PC-9 (cell line): ENCODE measurements around the gene CYP4F2. TPM values are rescaled to one million over a fixed set of nuclear protein-coding genes. Genes with fewer than 3 reads are reported as not detected.
"Not testable (repeated sequence)": the region's sequence is repeated elsewhere in the genome, so short reads cannot be mapped to it uniquely, and the experiment has no call there.

Source experiments
- BruUV-seq: library from RNA; stranded (reverse); fragments of 400-500 nt; replicated peaks from 2 replicates; lab custom pipeline; 2021; lab: Mats Ljungman, UMichigan
- CTCF ChIA-PET: fragments of 300-600 bp; sonication (Branson Sonifier 250); formaldehyde crosslinking; loops from one replicate; lab custom pipeline; 2022; ENCODE audit warnings: antibody characterized with exemption; lab: Charles Lee
- POLR2A ChIA-PET: fragments of 300-600 bp; sonication (Branson Sonifier 250); formaldehyde crosslinking; loops from one replicate; lab custom pipeline; 2022; ENCODE audit warnings: antibody characterized with exemption; ENCODE audit not compliant: unreplicated experiment; lab: Charles Lee
- DNase-seq, 2 experiments: peaks; one replicate each; pipeline versions ENCODE4 v3.0.0 to v3.0.0-alpha.2; 2015 to 2022; ENCODE audit warnings: mixed read lengths in 1 of 2
- H2AFZ ChIP-seq: fragments of 200-600 bp; sonication (generic); 2 replicates; pipeline ENCODE4 v1.8.1; 2017; ENCODE audit warnings: antibody characterized with exemption
- H3F3A ChIP-seq: fragments of 200-600 bp; sonication (generic); 2 replicates; pipeline ENCODE4 v1.8.1; 2017; ENCODE audit warnings: antibody characterized with exemption, mild to moderate bottlenecking, low read depth; ENCODE audit not compliant: insufficient read depth
- H3K27ac ChIP-seq: fragments of 200-600 bp; sonication (generic); 2 replicates; pipeline ENCODE4 v1.6.1; 2016; ENCODE audit warnings: mixed run types
- H3K27me3 ChIP-seq: fragments of 200-600 bp; sonication (generic); 2 replicates; pipeline ENCODE4 v1.6.1; 2016; ENCODE audit warnings: low read depth, mixed run types; ENCODE audit not compliant: insufficient read depth
- H3K36me3 ChIP-seq: fragments of 200-600 bp; sonication (generic); 2 replicates; pipeline ENCODE4 v1.6.1; 2016; ENCODE audit warnings: low read depth, mixed run types
- H3K4me1 ChIP-seq: fragments of 200-600 bp; sonication (generic); replicated peaks from 2 replicates; pipeline ENCODE4 v1.6.1; 2016; ENCODE audit warnings: mixed run types; ENCODE audit not compliant: insufficient read depth
- H3K4me2 ChIP-seq: fragments of 200-600 bp; sonication (generic); 2 replicates; pipeline ENCODE4 v1.6.1; 2017; ENCODE audit warnings: mixed run types
- H3K4me3 ChIP-seq: fragments of 200-600 bp; sonication (generic); 2 replicates; pipeline ENCODE4 v1.6.1; 2016; ENCODE audit warnings: mixed run types
- H3K79me2 ChIP-seq: fragments of 200-600 bp; sonication (generic); 2 replicates; pipeline ENCODE4 v1.6.1; 2017; ENCODE audit warnings: low read depth, mixed run types
- H3K9me2 ChIP-seq: fragments of 200-600 bp; sonication (generic); 2 replicates; pipeline ENCODE4 v1.8.1; 2017; ENCODE audit warnings: mild to moderate bottlenecking; ENCODE audit not compliant: insufficient read depth
- H3K9me3 ChIP-seq: fragments of 200-600 bp; sonication (generic); 2 replicates; pipeline ENCODE4 v1.8.1; 2016; ENCODE audit warnings: low read depth; ENCODE audit not compliant: insufficient read depth
- H4K20me1 ChIP-seq: fragments of 200-600 bp; sonication (generic); 2 replicates; pipeline ENCODE4 v1.8.1; 2017; ENCODE audit not compliant: insufficient read depth
- EZH2 ChIP-seq: fragments of 200-600 bp; sonication (generic); IDR thresholded peaks from 2 replicates; pipeline ENCODE4 v1.8.0; 2017; ENCODE audit warnings: antibody characterized with exemption, low read depth
- intact Hi-C: fragments of 100-400 bp; cut with micrococcal nuclease; formaldehyde crosslinking; loops from one replicate; pipeline ENCODE4 v1.10.0; 2022; ENCODE audit not compliant: unreplicated experiment
- total RNA-seq: library from RNA; stranded (reverse); gene quantifications from 2 replicates; pipeline ENCODE4 v1.2.3, GENCODE V29; 2021
- TF ChIP-seq, protein P1 (sequence below): fragments of 200-600 bp; sonication (generic); conservative IDR thresholded peaks from 2 replicates; pipeline ENCODE4 v1.6.1; 2017; ENCODE audit warnings: mixed run types, antibody characterized with exemption, mild to moderate bottlenecking, moderate library complexity

CYP4F2 gene
- total RNA-seq, 1 experiment from 2014 or later: 0.31 TPM

DNA sequence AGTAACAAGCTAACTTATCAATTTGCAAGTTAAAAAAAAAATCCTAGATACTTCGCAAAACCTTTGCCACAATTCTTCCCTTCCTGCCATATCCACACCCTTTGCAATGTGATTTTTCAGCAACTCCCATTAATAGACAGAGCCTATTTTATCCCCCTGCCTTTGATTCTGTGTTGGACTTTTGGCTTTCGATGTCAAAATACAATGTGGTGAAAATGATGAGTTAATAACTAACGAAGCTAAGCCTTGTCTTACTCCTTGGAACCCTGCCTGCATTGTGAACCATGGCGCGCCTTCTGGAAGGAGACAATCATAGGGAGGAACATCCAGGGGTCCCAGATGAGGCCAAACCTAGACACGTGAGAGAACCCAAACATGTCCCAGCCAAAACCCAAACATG lies 6.4 kb downstream of the CYP4F2 start:
- POLR2A ChIA-PET: interaction anchor here (0.6 kb wide), 1 partner anchor 118 kb away, joined by 9 read pairs; no protein-coding TSS in a partner anchor

DNA sequence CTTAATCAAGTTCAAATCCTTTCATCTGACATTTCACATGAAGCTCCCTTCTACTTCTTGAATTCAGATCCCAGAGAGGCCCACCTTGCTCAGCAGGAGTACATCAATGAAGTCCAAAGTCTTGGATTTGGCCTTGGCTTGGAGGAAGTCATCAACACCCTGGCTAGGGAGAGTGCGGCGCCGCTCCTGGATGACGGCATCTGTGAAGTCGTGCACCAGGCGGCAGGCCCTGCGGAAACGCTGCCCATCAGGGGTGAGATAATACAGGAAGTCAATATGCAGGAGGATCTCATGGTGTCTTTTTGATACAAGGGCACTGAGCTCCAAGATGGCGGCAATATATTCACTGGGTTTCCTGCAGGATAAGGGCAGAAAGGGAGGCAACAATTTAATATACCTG lies 8.5 kb downstream of the CYP4F2 start:
- H3K27ac ChIP-seq, H3K9me2 ChIP-seq, H3K36me3 ChIP-seq, H4K20me1 ChIP-seq, H3K9me3 ChIP-seq, H2AFZ ChIP-seq, H3F3A ChIP-seq, CTCF ChIA-PET, BruUV-seq, H3K79me2 ChIP-seq, H3K4me2 ChIP-seq, DNase-seq, H3K4me1 ChIP-seq, H3K4me3 ChIP-seq, intact Hi-C loops: not testable (repeated sequence)
- POLR2A ChIA-PET: interaction anchor here (0.6 kb wide), 1 partner anchor 76 kb away, joined by 3 read pairs; no protein-coding TSS in a partner anchor
- peaks cover 24% of the 10 kb centered on the region; the same call in 1 of the 2 replicates for H3K27me3 ChIP-seq

More for the DNA sequence above, 6.4 kb downstream of the CYP4F2 start:
- CTCF ChIA-PET: no interaction called here
- Histone ChIP-seq H3K9me3 (no peaks in the 10 kb centered on the region), H4K20me1 (0 out of 2 replicates have a peak, but pooled peaks cover 3% of the 10 kb centered on the region), H3K36me3 (no peaks in the 10 kb centered on the region), H3F3A (no peaks in the 10 kb centered on the region), H3K9me2 (no peaks in the 10 kb centered on the region), H3K4me1 (no peaks in the 10 kb centered on the region), H3K79me2 (no peaks in the 10 kb centered on the region), H3K4me2 (no peak overlapping the region), H2AFZ (no peak overlapping the region), H3K4me3 (no peak overlapping the region), H3K27me3 (peaks cover 9% of the 10 kb centered on the region; the same call in 1 of the 2 replicates), H3K27ac (no peak overlapping the region)
- TF ChIP-seq, protein P1, sequence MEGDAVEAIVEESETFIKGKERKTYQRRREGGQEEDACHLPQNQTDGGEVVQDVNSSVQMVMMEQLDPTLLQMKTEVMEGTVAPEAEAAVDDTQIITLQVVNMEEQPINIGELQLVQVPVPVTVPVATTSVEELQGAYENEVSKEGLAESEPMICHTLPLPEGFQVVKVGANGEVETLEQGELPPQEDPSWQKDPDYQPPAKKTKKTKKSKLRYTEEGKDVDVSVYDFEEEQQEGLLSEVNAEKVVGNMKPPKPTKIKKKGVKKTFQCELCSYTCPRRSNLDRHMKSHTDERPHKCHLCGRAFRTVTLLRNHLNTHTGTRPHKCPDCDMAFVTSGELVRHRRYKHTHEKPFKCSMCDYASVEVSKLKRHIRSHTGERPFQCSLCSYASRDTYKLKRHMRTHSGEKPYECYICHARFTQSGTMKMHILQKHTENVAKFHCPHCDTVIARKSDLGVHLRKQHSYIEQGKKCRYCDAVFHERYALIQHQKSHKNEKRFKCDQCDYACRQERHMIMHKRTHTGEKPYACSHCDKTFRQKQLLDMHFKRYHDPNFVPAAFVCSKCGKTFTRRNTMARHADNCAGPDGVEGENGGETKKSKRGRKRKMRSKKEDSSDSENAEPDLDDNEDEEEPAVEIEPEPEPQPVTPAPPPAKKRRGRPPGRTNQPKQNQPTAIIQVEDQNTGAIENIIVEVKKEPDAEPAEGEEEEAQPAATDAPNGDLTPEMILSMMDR: no peak
- TF ChIP-seq EZH2: no peak
- no TSS peak for BruUV-seq
- intact Hi-C loops: no loop called here
- DNase-seq: no peak

DNA sequence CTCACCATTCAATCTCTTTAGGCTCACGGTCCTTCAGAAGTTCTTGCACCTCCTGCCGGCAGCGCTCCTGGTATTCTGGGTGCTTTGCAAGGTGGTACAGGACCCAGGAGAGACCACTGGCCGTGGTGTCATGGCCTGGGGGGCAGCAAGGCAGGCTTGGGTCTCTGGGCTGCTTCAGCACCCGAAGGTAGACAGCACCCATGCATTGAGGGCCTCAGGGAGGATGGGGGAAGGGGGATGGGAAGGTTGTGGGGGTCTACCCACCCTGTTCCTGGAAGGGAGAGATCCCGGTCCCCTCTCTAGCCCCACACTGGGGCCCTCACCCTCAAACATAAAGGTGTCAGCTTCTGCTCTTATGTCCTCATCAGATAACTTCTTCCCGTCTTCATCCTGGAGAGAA lies 12.0 kb downstream of the CYP4F2 start:
- TF ChIP-seq EZH2: no peak
- TF ChIP-seq, protein P1: no peak
- Histone ChIP-seq H2AFZ (no peak overlapping the region), H3K4me2 (no peak overlapping the region), H3K79me2 (no peaks in the 10 kb centered on the region), H3K4me1 (no peaks in the 10 kb centered on the region), H3K27ac (no peak overlapping the region), H3K36me3 (no peaks in the 10 kb centered on the region), H3K27me3 (peaks cover 39% of the 10 kb centered on the region), H3F3A (no peaks in the 10 kb centered on the region), H4K20me1 (0 out of 2 replicates have a peak, but pooled peaks cover 3% of the 10 kb centered on the region), H3K4me3 (no peak overlapping the region), H3K9me2 (no peaks in the 10 kb centered on the region), H3K9me3 (no peaks in the 10 kb centered on the region)
- BruUV-seq: no TSS peak
- ChIA-PET CTCF (no interaction called here), POLR2A (no interaction called here)
- intact Hi-C loops: no loop called here
- no peak for DNase-seq

DNA sequence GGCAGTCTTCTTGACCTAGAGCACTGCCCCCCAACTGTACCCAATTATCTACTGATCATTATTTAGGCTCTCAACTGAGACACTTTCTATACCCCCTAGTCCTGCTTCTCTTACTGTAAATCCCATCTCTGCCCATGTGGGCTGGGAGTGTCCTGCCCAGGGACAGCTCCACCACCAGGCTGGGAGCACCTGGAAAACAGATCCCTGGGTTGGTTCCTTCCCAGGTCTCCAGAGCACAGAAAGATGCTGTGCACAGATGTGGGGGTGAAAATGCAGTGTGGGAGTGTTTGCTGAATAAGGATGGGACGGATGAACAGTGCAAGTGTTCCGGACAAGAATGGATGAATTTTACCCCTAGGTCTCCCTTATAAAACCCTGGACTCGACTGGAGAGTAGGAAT lies 12.7 kb downstream of the CYP4F2 start:
- TF ChIP-seq, protein P1: no peak
- TF ChIP-seq EZH2: no peak
- intact Hi-C loops: no loop called here

DNA sequence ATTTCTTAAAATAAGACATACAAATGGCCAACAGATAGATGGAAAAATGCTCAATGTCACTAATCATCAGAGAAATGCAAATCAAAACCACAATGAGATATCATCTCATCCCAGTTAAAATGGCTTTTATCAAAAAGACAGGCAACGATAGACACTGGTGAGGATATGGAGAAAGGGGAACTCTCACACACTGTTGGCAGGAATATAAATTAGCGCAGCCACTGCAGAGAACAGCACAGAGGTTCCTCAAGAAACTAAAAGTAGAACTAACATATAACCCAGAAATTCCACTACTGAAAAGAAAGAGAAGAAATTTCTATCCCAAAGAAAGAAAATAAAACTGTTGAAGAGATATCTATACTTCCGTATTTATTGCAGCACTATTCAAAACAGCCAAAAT lies 14.5 kb downstream of the CYP4F2 start:
- H3K4me1 ChIP-seq, H3K9me2 ChIP-seq, H3K27ac ChIP-seq, H3K36me3 ChIP-seq, intact Hi-C loops, H3K9me3 ChIP-seq, DNase-seq, H3K4me2 ChIP-seq, H2AFZ ChIP-seq, POLR2A ChIA-PET, H3K79me2 ChIP-seq, H3F3A ChIP-seq, H3K4me3 ChIP-seq, BruUV-seq, CTCF ChIA-PET, H4K20me1 ChIP-seq: not testable (repeated sequence)
- H3K27me3 ChIP-seq: peaks cover 36% of the 10 kb centered on the region

More for the DNA sequence above, 12.7 kb downstream of the CYP4F2 start:
- Histone ChIP-seq H3K27me3 (peaks cover 33% of the 10 kb centered on the region), H3F3A (no peaks in the 10 kb centered on the region), H3K4me2 (no peak overlapping the region), H3K27ac (no peak overlapping the region), H3K79me2 (no peaks in the 10 kb centered on the region), H3K9me3 (no peaks in the 10 kb centered on the region), H3K9me2 (no peaks in the 10 kb centered on the region), H2AFZ (no peak overlapping the region), H4K20me1 (0 out of 2 replicates have a peak, but pooled peaks cover 3% of the 10 kb centered on the region), H3K36me3 (no peaks in the 10 kb centered on the region), H3K4me3 (no peak overlapping the region), H3K4me1 (no peaks in the 10 kb centered on the region)
- BruUV-seq: no TSS peak
- no peak for DNase-seq
- ChIA-PET POLR2A (interaction anchor here (0.6 kb wide), 1 partner anchor 31 kb away, joined by 3 read pairs; no protein-coding TSS in a partner anchor), CTCF (no interaction called here)
